Forelimb muscle (tissue), 1 donor: ENCODE results near the gene BLCAP. TPM values are rescaled to one million over a fixed set of nuclear protein-coding genes. Genes with fewer than 3 reads are reported as not detected.
"Not testable (repeated sequence)": the region's sequence is repeated elsewhere in the genome, so short reads cannot be mapped to it uniquely, and the experiment has no call there.

Experiments used
- DNase-seq: peaks from one replicate; pipeline ENCODE4 v3.0.0-alpha.2; 2013; ENCODE audit warnings: low read depth
- polyA plus RNA-seq: library from polyadenylated mRNA; unstranded; fragments of 120-200 nt; gene quantifications from one replicate; pipeline ENCODE4 v1.2.1, GENCODE V29; 2013; ENCODE audit not compliant: insufficient read length

BLCAP gene
- polyA plus RNA-seq, 1 donor: 528 TPM

- DNase-seq: no peak
These were observed 10.6 kb downstream of the BLCAP start for GRCh38 chr20:37516811-37517750.

DNA sequence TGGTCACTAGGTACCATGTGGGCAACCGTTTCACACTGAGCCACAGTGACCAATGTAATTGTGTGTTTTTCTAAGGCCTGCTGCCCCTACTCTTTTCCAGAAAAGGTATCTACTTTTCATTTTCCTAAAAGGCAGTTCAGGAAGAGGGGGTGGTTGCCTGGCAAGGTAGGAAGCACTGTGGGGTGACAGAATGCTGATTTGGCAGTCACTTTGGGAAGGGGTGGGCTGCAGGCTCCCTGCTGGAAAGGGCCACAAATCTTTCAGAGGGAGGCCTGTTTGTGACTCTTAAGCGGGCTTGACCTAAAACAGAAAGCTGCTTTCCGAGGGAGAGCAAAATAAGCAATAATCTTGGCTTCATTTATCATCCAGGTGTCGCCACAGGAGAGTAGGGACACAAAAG, 11.8 kb downstream of the BLCAP start:
- DNase-seq: no peak

DNA sequence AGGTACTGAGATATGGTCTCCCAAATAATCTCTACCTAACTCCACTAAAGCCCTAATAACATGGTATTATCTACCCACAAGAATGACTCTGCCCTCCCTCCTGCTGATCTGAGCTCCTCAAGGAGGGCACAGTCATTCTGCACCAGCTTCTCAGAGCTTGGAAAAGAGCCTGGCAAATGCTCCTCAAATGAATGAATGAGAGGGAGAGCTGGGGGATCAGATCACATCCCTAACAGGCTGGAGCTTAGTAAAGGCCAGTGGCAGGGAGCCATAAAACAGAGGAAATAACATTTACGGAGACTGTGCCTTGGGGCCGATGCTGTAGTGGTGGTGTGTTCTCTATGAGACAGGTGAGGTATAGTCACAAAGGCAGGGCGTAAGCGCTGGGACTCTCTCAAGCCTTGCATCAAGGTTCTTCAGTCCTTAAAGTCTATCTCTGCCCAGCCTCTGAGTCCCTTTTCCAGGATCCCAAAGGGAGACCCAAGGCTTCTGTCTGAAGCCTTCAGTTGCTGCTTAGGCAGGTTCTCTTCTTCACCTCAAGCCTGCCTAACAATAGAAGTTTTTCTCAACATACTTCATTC, 13.8 kb downstream of the BLCAP start:
- DNase-seq: no peak

- no peak for DNase-seq
These were observed 15.9 kb downstream of the BLCAP start for GRCh38 chr20:37511610-37512275.

GRCh38 chr20:37510226-37510625, 17.4 kb downstream of the BLCAP start:
- DNase-seq: no peak

DNA sequence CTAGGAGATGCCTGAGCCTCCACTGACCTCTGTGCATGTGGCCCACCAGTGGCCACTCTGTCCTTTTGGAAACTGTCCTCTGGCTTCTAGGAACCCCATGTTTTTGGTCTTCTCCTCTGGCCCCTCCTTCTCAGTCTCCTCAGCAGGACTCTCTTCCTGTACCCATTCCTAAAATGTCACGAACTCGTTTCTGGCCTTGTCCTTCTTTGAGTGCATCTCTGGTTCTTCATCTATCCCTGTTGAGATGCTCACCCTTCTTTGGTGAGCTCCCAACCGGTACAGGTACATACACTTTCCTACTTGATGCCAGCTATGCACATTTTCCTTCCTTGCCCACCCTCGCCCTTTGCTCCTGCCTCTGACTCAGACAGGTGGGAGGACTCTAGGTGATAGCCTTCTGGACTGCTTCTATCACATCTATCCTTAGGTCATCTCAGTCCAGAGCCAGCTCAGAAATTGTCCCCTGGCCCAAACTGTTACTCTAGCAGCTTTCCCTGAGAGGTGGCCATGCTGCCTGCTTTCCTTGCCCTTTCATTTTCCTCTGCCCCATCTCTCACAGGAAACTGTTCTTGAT, 21.4 kb downstream of the BLCAP start:
- no peak for DNase-seq

DNA sequence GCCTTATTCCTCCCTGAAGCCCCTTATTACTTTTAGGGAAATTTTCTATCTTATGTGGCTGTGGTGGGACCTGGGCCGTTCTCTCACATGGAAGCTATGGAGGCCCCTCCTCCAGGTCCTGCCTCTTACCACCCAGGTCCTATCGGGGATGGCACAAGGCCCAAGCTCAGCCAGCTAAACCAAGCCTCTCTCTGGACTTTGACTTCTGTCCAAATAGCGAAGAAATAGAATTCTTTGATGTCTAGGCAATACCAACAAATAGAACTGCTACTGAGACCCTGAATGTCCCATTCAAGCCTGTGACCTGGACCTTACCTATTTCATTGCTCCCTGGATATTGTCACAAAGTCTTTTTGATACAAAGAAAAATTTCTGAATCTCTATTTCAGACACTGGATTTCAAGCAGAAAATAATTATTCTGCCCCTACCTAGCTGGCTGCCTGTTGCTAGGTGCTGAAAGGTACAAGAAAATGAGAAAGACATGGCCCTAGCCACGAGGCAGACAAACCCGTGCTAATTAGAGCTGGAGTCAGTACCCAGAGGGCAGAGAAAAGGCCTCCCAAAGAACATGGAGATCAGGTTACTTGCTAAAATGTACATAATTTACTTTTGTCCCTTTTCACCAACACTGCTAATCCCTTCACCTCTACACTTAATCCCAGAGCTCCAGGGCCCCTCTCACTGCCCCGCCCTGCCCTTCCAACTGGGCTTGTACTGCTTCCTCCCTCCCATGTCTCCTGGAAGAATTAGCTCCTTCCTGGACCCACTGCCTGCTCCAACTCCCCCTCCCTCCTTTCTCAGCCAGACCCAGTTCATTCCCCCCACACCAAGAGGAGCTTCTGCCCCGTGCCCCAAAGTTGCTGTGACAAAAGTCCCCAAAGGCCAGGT, 22.2 kb downstream of the BLCAP start:
- DNase-seq: no peak

GRCh38 chr20:37504404-37505096, 23.1 kb downstream of the BLCAP start:
- no peak for DNase-seq

DNA sequence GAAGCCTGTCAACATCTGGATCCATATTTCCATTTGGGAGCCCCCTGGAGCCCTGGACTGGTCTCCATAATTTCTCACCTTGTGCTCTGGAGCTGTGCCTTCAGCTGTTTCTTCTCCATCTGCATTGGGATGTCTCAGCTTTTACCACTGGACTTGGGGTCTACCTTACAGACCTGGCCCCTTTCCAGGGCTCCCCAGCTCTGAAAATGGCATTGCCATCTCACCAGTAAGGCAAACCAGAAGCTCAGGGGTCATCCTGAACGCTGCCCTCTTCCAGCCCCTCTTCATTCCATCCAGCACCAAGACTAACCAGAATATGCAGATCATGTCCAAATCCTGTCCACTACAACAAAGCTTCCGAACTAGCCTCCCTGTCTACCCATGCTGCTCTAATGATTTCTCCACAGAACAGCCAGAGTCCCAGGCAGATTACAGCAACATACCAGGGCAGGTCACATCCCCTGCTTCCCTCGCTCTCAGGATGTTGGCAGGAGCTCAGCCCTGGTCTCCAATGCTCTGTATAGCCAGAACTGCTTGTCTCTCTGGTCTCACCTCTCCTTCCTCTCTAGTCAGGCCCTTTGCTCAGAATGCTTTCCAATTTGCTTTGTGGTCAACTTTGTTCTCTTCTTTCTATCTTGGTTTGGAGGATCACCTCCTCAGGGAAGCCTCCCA, 24.3 kb downstream of the BLCAP start:
- no peak for DNase-seq

- no peak for DNase-seq
These were observed 25.0 kb downstream of the BLCAP start for GRCh38 chr20:37502654-37503053.

GRCh38 chr20:37501940-37502339, 25.7 kb downstream of the BLCAP start:
- no peak for DNase-seq

GRCh38 chr20:37500311-37500710, 27.4 kb downstream of the BLCAP start:
- DNase-seq: no peak

- no peak for DNase-seq
These were observed 29.5 kb downstream of the BLCAP start for GRCh38 chr20:37498066-37498665.

GRCh38 chr20:37494796-37495195, 32.9 kb downstream of the BLCAP start:
- no peak for DNase-seq

GRCh38 chr20:37494301-37494700, 33.4 kb downstream of the BLCAP start:
- DNase-seq: no peak

DNA sequence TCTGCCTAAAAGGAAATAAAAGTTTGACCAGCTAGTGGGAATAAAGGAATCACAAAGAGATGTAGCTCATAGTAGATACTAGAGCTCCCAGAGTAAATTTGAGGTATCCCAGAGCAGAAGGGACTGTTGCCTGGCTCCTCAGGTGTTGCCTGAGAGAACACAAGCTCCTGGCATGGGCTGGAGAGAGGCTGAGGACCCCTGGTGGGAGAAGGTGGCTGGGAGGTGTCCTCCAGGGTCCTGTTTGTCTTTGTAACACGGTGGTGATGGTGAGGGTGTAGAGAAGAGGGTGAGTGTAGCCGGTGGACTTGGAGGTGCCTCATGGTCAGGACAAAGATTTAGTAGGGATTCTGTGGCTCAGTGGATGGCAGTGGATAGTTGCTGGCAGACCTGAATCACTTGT, 34.7 kb downstream of the BLCAP start:
- no peak for DNase-seq

GRCh38 chr20:37492096-37492625, 35.5 kb downstream of the BLCAP start:
- no peak for DNase-seq

DNA sequence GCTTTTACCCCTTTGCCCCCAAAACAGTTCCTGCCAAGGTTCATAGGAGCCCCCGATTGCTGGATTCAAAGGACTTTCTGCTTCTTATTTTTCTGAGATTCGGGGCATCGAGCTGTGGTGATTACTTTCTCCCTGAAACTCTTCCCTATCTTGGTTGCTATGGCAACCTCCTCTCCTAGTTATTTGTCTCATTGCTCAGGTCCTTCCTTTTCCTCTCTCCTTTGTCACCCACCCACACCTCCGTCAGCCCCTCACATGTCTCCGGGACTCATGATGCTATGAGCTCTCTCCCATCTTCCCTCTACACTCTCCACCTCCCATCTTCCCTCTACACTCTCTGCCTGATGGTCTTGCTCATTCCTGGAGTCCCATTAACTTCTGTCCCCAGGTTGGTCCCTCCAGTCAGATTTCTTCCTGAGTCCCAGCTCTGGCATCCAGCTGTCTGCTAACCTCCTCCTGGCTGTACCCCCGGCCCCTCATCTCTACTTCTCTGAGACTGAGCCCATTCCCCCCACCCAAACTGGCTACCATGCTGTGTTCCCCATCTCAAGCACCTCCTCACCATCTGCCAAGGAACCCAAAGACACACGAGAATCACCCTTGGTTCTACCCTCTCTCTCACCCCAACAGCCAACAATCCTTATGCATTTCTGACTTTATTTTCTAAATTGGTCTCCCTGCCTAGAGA, 36.9 kb downstream of the BLCAP start:
- no peak for DNase-seq

DNA sequence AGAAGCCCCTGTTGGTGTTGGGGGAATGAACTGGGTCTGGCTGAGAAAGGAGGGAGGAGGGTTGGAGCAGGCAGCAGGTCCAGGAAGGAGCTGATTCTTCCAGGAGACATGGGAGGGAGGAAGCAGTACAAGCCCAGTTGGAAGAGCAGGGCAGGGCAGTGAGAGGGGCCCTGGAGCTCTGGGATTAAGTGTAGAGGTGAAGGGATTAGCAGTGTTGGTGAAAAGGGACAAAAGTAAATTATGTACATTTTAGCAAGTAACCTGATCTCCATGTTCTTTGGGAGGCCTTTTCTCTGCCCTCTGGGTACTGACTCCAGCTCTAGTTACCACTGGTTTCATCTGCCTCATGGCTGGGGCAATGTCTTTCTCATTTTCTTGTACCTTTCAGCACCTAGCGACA, 41.5 kb downstream of the BLCAP start:
- DNase-seq: not testable (repeated sequence)
